CD4-positive, alpha-beta T cell (primary cell): ENCODE measurements around the gene PDE4B. TPM values are rescaled to one million over a fixed set of nuclear protein-coding genes. Genes with fewer than 3 reads are reported as not detected.
"Not testable (repeated sequence)": the region's sequence is repeated elsewhere in the genome, so short reads cannot be mapped to it uniquely, and the experiment has no call there.

ENCODE experiments used
- ATAC-seq: fragments of 200-7000 bp; cut with Tn5 transposase; one replicate; pipeline ENCODE4 v1.10.0; 2022; ENCODE audit warnings: mild to moderate bottlenecking; ENCODE audit not compliant: poor library complexity
- CTCF ChIA-PET: fragments of 350-600 bp; sonication (Branson Sonifier 250); formaldehyde crosslinking; loops from one replicate; lab custom pipeline; 2021; ENCODE audit warnings: antibody characterized with exemption, inconsistent platforms; lab: Charles Lee
- POLR2A ChIA-PET: fragments of 350-600 bp; sonication (Branson Sonifier 250); formaldehyde crosslinking; loops from one replicate; lab custom pipeline; 2021; ENCODE audit warnings: antibody characterized with exemption, inconsistent platforms; lab: Charles Lee
- DNase-seq, 14 experiments: peaks; one replicate each; pipeline ENCODE4 v3.0.0-alpha.2; 2013 to 2020; ENCODE audit warnings: mixed read lengths in 2 of 14
- H3K27ac ChIP-seq, 2 donors: one replicate each; pipeline versions ENCODE4 v1.5.1 to v1.7.0; 2013; ENCODE audit warnings: low read length in 2 of 2, low read depth in 1 of 2, mild to moderate bottlenecking in 1 of 2
- H3K27me3 ChIP-seq, 2 experiments: 1 replicate in 1 of 2; 2 replicates in 1 of 2; pipeline versions ENCODE4 v1.6.1 to v1.7.0; 2013; ENCODE audit warnings: low read length in 2 of 2, control low read depth in 1 of 2, mild to moderate bottlenecking in 1 of 2, moderate library complexity in 1 of 2; ENCODE audit not compliant: insufficient read depth in 2 of 2, control insufficient read depth in 1 of 2
- H3K36me3 ChIP-seq: one replicate; pipeline ENCODE4 v1.6.1; 2013; ENCODE audit warnings: low read length, control low read depth; ENCODE audit not compliant: insufficient read depth
- H3K4me1 ChIP-seq: one replicate; pipeline ENCODE4 v1.6.1; 2013; ENCODE audit warnings: low read length, control low read depth; ENCODE audit not compliant: insufficient read depth
- H3K4me3 ChIP-seq: one replicate; pipeline ENCODE4 v1.5.1; 2013; ENCODE audit warnings: mild to moderate bottlenecking, low read length, moderate library complexity
- H3K9me3 ChIP-seq, 2 experiments: 1 replicate in 1 of 2; 2 replicates in 1 of 2; pipeline versions ENCODE4 v1.6.1 to v1.7.0; 2013; ENCODE audit warnings: low read length in 2 of 2, mild to moderate bottlenecking in 2 of 2, control low read depth in 1 of 2, moderate library complexity in 1 of 2; ENCODE audit not compliant: control insufficient read depth in 1 of 2, insufficient read depth in 1 of 2
- H3K27ac Mint-ChIP-seq: one replicate; pipeline ENCODE4 v1.8.0; 2020; ENCODE audit warnings: mixed read lengths
- H3K27me3 Mint-ChIP-seq: one replicate; pipeline ENCODE4 v1.8.0; 2021; ENCODE audit warnings: mixed read lengths
- H3K36me3 Mint-ChIP-seq: one replicate; pipeline ENCODE4 v1.8.0; 2021; ENCODE audit warnings: low read depth, mixed read lengths
- H3K4me1 Mint-ChIP-seq: one replicate; pipeline ENCODE4 v1.8.0; 2021; ENCODE audit warnings: low read depth, mixed read lengths
- H3K4me3 Mint-ChIP-seq: one replicate; pipeline ENCODE4 v1.8.0; 2020; ENCODE audit warnings: mild to moderate bottlenecking, mixed read lengths
- H3K9me3 Mint-ChIP-seq: one replicate; pipeline ENCODE4 v1.8.0; 2020; ENCODE audit warnings: mixed read lengths
- intact Hi-C, 2 experiments: fragments of 100-400 bp; cut with DNase I in 1 of 2; cut with micrococcal nuclease in 1 of 2; formaldehyde crosslinking; loops; one replicate each; pipeline versions ENCODE4 v1.15.1 to v1.9.0; 2023 to 2025; cut with DNase I, micrococcal nuclease
- total RNA-seq, 174 experiments: library from RNA in 2 of 174; stranded (reverse) in 2 of 174; gene quantifications; one replicate each; pipeline ENCODE4 v1.2.3 and lab custom pipeline; 2021 to 2026
- TF ChIP-seq, protein P1 (sequence below): fragments of 200-600 bp; IDR thresholded peaks from one replicate; pipeline ENCODE4 v1.8.0; 2022; ENCODE audit warnings: antibody characterized with exemption, mild to moderate bottlenecking

The PDE4B gene
- total RNA-seq, 2 experiments from 2014 or later, result 155 to 159 TPM

DNA sequence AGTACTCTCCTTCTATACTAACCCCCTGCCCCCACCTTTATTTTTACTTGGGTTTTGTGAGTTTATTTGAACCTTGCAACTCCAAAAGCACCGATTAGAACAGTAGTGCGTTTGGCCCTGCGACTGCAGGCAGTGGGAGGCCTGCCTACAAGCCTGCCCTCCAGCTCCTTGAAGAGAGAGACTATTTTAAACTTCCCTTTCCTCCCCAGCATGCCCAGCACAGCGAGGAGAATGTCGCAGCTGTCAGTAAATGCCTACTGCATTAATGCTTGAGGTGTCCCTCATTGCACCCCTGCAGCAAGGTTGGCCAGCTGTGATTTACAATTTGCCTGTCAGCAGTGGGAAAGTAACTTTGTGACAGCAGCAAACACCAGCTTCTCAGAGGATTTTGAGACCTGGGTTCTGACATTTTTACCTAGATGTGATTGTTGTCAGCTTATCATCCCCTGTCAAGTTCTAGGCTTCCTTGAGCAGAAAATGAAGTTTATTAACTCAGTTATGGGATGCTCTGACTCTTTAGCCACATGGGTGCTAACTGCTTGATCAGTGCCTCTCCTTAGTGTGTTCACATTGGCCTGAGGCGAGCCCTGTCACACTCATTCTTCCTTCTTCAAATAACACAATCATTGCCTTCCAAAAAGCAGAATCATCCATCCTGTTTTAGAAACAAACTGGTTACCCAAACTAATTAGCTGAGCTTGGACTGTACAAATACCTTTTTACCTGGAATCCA lies 170.6 kb downstream of the PDE4B start:
- H3K9me3 Mint-ChIP-seq, result no peaks in the 10 kb centered on the region
- Histone ChIP-seq H3K9me3 (no peaks in the 10 kb centered on the region), H3K27me3 (peaks cover 0 to 5% of the 10 kb centered on the region in 2 experiments), H3K27ac (no peak overlapping the region), H3K36me3 (no peaks in the 10 kb centered on the region), H3K4me1 (no peaks in the 10 kb centered on the region), H3K4me3 (no peak overlapping the region)
- ChIA-PET POLR2A (interaction anchor here (0.6 kb wide), 1 partner anchor 1779 kb away, joined by 3 read pairs; no protein-coding TSS in a partner anchor), CTCF (interaction anchor here (0.6 to 6.0 kb wide), 4 partner anchors 43 to 483 kb away, joined by 3 to 32 read pairs (median 8); no protein-coding TSS in a partner anchor)
- H3K4me1 Mint-ChIP-seq, result no peaks in the 10 kb centered on the region
- H3K4me3 Mint-ChIP-seq, result no peak overlapping the region
- no peaks in the 10 kb centered on the region for H3K27me3 Mint-ChIP-seq
- no peaks in the 10 kb centered on the region for H3K36me3 Mint-ChIP-seq
- TF ChIP-seq, protein P1, sequence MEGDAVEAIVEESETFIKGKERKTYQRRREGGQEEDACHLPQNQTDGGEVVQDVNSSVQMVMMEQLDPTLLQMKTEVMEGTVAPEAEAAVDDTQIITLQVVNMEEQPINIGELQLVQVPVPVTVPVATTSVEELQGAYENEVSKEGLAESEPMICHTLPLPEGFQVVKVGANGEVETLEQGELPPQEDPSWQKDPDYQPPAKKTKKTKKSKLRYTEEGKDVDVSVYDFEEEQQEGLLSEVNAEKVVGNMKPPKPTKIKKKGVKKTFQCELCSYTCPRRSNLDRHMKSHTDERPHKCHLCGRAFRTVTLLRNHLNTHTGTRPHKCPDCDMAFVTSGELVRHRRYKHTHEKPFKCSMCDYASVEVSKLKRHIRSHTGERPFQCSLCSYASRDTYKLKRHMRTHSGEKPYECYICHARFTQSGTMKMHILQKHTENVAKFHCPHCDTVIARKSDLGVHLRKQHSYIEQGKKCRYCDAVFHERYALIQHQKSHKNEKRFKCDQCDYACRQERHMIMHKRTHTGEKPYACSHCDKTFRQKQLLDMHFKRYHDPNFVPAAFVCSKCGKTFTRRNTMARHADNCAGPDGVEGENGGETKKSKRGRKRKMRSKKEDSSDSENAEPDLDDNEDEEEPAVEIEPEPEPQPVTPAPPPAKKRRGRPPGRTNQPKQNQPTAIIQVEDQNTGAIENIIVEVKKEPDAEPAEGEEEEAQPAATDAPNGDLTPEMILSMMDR, result no peak
- ATAC-seq (no peak), DNase-seq (no peak)
- intact Hi-C loops, result loop anchor here in 1 of 2 experiments (5.0 kb wide), 1 partner anchor 764 kb away; no protein-coding TSS in a partner anchor
- H3K27ac Mint-ChIP-seq, result no peak overlapping the region

DNA sequence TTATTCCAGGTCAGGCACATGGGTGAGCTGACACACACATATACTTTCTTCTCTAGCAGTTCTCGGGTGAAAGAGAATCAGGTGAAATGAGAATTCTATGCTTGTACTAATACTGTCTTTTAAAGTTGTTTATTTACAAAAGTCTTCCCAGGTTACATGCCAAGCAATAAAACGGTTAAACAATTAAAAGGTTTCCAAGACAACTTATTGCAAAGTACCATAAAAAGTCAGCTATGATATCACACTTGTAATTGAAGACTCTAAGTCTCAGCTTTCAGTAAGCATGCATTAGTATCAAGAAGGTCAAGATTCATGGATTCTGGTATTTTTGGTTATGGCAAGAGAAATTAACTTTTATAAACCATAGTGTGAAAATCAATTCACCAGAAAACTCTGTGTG lies 171.4 kb downstream of the PDE4B start:
- TF ChIP-seq, protein P1, result no peak
- ChIA-PET POLR2A (no interaction called here), CTCF (interaction anchor here (1.4 to 6.0 kb wide), 4 partner anchors 8 to 482 kb away, joined by 3 to 32 read pairs (median 8); no protein-coding TSS in a partner anchor)
- Mint-ChIP-seq H3K27me3 (no peaks in the 10 kb centered on the region), H3K4me3 (no peak overlapping the region), H3K4me1 (no peaks in the 10 kb centered on the region), H3K9me3 (no peaks in the 10 kb centered on the region), H3K27ac (no peak overlapping the region), H3K36me3 (no peaks in the 10 kb centered on the region)
- Histone ChIP-seq H3K4me1 (no peaks in the 10 kb centered on the region), H3K9me3 (no peaks in the 10 kb centered on the region), H3K27ac (no peak overlapping the region), H3K4me3 (no peak overlapping the region), H3K27me3 (peaks cover 0 to 5% of the 10 kb centered on the region in 2 experiments), H3K36me3 (no peaks in the 10 kb centered on the region)
- intact Hi-C loops, result loop anchor here in 1 of 2 experiments (5.0 kb wide), 1 partner anchor 763 kb away; no protein-coding TSS in a partner anchor
- DNase-seq, result no peak
- no peak for ATAC-seq

DNA sequence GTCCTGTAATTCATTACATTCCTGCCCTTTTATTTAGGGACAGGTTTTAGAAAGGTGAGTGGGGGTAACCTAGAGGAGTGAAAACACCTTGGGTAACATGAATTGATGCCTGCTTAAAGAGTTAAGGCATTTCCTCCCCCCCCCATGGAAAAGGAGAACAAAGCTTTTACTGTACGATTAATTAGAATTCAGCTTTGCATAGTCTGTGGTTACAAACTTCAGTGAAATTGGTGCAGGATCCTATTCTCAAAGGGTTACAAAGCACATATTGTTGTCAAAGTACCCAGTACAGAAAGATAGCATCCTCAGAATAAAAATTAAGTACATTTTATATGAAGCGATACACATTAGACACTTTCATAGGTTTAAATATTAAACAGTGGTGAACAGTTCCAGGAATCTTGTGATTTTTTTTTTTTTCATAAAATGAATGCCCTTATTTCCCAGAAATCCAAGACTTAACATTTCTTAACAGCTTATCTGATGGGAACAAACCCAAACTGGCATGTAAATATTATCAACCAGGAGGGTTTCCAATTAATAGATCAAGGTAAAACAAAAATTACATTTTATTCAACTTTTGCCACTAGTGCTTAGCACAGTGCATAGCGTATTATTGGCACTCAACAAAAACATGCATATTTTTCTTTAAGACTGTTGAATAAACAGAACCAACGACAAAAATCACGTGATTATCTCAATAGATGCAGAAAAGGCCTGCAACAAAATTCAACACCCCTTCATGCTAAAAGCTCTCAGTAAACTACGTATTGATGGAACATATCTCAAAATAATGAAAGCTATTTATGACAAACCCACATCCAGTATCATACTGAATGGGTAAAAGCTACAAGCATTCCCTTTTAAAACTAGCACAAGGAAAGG lies 172.7 kb downstream of the PDE4B start:
- Mint-ChIP-seq H3K36me3 (no peaks in the 10 kb centered on the region), H3K4me1 (no peaks in the 10 kb centered on the region), H3K9me3 (no peaks in the 10 kb centered on the region), H3K27ac (no peak overlapping the region), H3K27me3 (no peaks in the 10 kb centered on the region), H3K4me3 (no peak overlapping the region)
- ATAC-seq (no peak), DNase-seq (no peak)
- TF ChIP-seq, protein P1, result no peak
- no peak overlapping the region for H3K27ac ChIP-seq
- ChIA-PET CTCF (interaction anchor here (1.4 to 3.2 kb wide), 2 partner anchors 10 to 277 kb away, joined by 4 to 13 read pairs; no protein-coding TSS in a partner anchor), POLR2A (no interaction called here)
- no peaks in the 10 kb centered on the region for H3K4me1 ChIP-seq
- intact Hi-C loops, result no loop called here
- H3K4me3 ChIP-seq, result no peak overlapping the region
- no peaks in the 10 kb centered on the region for H3K27me3 ChIP-seq
- no peaks in the 10 kb centered on the region for H3K9me3 ChIP-seq
- H3K36me3 ChIP-seq, result no peaks in the 10 kb centered on the region

DNA sequence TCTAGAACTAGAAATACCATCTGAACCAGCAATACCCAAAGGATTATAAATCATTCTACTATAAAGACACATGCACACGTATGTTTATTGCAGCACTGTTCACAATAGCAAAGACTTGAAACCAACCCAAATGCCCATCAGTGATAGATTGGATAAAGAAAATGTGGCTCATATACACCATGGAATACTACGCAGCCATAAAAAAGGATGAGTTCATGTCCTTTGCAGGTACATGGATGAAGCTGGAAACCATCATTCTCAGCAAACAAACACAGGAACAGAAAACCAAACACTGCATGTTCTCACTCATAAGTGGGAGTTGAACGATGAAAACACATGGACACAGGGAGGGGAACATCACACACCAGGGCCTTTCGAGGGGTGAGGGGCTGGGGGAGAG lies 174.8 kb downstream of the PDE4B start:
- H3K27me3 Mint-ChIP-seq, H3K36me3 Mint-ChIP-seq, H3K4me3 Mint-ChIP-seq, H3K27me3 ChIP-seq, H3K4me1 ChIP-seq, H3K4me3 ChIP-seq, ATAC-seq, H3K27ac ChIP-seq, H3K9me3 ChIP-seq, POLR2A ChIA-PET, H3K4me1 Mint-ChIP-seq, CTCF ChIA-PET, DNase-seq, intact Hi-C loops, H3K36me3 ChIP-seq, H3K27ac Mint-ChIP-seq, H3K9me3 Mint-ChIP-seq: not testable (repeated sequence)
